LNCAP (cell line): ENCODE measurements around the gene PLA2G4A.

Experiments
- CTCF ChIP-seq: fragments of 450-650 bp; IDR thresholded peaks from 2 replicates; pipeline ENCODE4 v1.5.1; 2017; ENCODE audit warnings: mild to moderate bottlenecking

The PLA2G4A gene

GRCh38 chr1:186834399-186834958 is 5.7 kb downstream of the PLA2G4A start:
- no peak for TF ChIP-seq CTCF

- no peak for TF ChIP-seq CTCF
These were observed 6.7 kb downstream of the PLA2G4A start for GRCh38 chr1:186835448-186835847.

GRCh38 chr1:186837806-186838205 is 9.1 kb downstream of the PLA2G4A start:
- no peak for TF ChIP-seq CTCF

- TF ChIP-seq CTCF: no peak
These were observed 9.8 kb downstream of the PLA2G4A start for GRCh38 chr1:186838380-186839040.

GRCh38 chr1:186839041-186839400 is 10.3 kb downstream of the PLA2G4A start:
- TF ChIP-seq CTCF: no peak

GRCh38 chr1:186841599-186841998 is 12.8 kb downstream of the PLA2G4A start:
- TF ChIP-seq CTCF: no peak

- no peak for TF ChIP-seq CTCF
These were observed 13.8 kb downstream of the PLA2G4A start for GRCh38 chr1:186842547-186842946.

- TF ChIP-seq CTCF: no peak
These were observed 14.5 kb downstream of the PLA2G4A start for GRCh38 chr1:186843226-186843625.
